ENCODE results near the gene VEGFC. TPM values are rescaled to one million over a fixed set of nuclear protein-coding genes. Genes with fewer than 3 reads are reported as not detected.

VEGFC gene
- total RNA-seq, 1 donor from 2014 or later, result 0.67 TPM

- H3K27me3 Mint-ChIP-seq, result no peaks in the 10 kb centered on the region
- H3K9me3 Mint-ChIP-seq (ENCODE audit: low read depth), result peaks cover 2% of the 10 kb centered on the region
- H3K27ac Mint-ChIP-seq, result no peak overlapping the region
- H3K4me1 Mint-ChIP-seq (ENCODE audit: low read depth), result peaks cover 8% of the 10 kb centered on the region
- no peaks in the 10 kb centered on the region for H3K36me3 Mint-ChIP-seq (ENCODE audit: insufficient read depth)
- no peak for DNase-seq (ENCODE audit: low spot score, unreplicated experiment)
- no peak for TF ChIP-seq CTCF (IDR thresholded peaks at IDR 0.05; ENCODE audit: unreplicated experiment)
- H3K4me3 Mint-ChIP-seq (ENCODE audit: low read depth), result no peak overlapping the region
Measured at GRCh38 chr4:176668324-176668723, 124.4 kb downstream of the VEGFC start.

GRCh38 chr4:176664964-176665363 is 127.8 kb downstream of the VEGFC start:
- no peaks in the 10 kb centered on the region for H3K36me3 Mint-ChIP-seq (ENCODE audit: insufficient read depth)
- H3K4me3 Mint-ChIP-seq (ENCODE audit: low read depth), result no peak overlapping the region
- no peaks in the 10 kb centered on the region for H3K27me3 Mint-ChIP-seq
- H3K27ac Mint-ChIP-seq, result no peak overlapping the region
- H3K4me1 Mint-ChIP-seq (ENCODE audit: low read depth), result peaks cover under 1% of the 10 kb centered on the region
- TF ChIP-seq CTCF (IDR thresholded peaks at IDR 0.05; ENCODE audit: unreplicated experiment), result no peak
- DNase-seq (ENCODE audit: low spot score, unreplicated experiment), result no peak
- peaks cover 2% of the 10 kb centered on the region for H3K9me3 Mint-ChIP-seq (ENCODE audit: low read depth)

- TF ChIP-seq CTCF (IDR thresholded peaks at IDR 0.05; ENCODE audit: unreplicated experiment), result no peak
- no peak for DNase-seq (ENCODE audit: low spot score, unreplicated experiment)
- Mint-ChIP-seq H3K4me1 (ENCODE audit: low read depth) (no peaks in the 10 kb centered on the region), H3K9me3 (ENCODE audit: low read depth) (peaks cover 5% of the 10 kb centered on the region), H3K27ac (no peak overlapping the region), H3K36me3 (ENCODE audit: insufficient read depth) (no peaks in the 10 kb centered on the region), H3K4me3 (ENCODE audit: low read depth) (no peak overlapping the region), H3K27me3 (no peaks in the 10 kb centered on the region)
Measured at GRCh38 chr4:176660561-176660960, 132.2 kb downstream of the VEGFC start.

GRCh38 chr4:176656108-176656507 is 136.6 kb downstream of the VEGFC start:
- Mint-ChIP-seq H3K4me1 (ENCODE audit: low read depth) (no peaks in the 10 kb centered on the region), H3K36me3 (ENCODE audit: insufficient read depth) (no peaks in the 10 kb centered on the region), H3K27me3 (no peaks in the 10 kb centered on the region), H3K4me3 (ENCODE audit: low read depth) (no peak overlapping the region), H3K9me3 (ENCODE audit: low read depth) (peaks cover 3% of the 10 kb centered on the region), H3K27ac (peak overlapping the region; percentile 4)
- no peak for DNase-seq (ENCODE audit: low spot score, unreplicated experiment)
- no peak for TF ChIP-seq CTCF (IDR thresholded peaks at IDR 0.05; ENCODE audit: unreplicated experiment)

- Mint-ChIP-seq H3K36me3 (ENCODE audit: insufficient read depth) (no peaks in the 10 kb centered on the region), H3K4me3 (ENCODE audit: low read depth) (no peak overlapping the region), H3K4me1 (ENCODE audit: low read depth) (no peaks in the 10 kb centered on the region), H3K9me3 (ENCODE audit: low read depth) (peaks cover 3% of the 10 kb centered on the region), H3K27me3 (no peaks in the 10 kb centered on the region), H3K27ac (no peak overlapping the region)
- DNase-seq (ENCODE audit: low spot score, unreplicated experiment), result no peak
- no peak for TF ChIP-seq CTCF (IDR thresholded peaks at IDR 0.05; ENCODE audit: unreplicated experiment)
Measured at GRCh38 chr4:176654565-176655216, 138.0 kb downstream of the VEGFC start.
